Kidney glomerular epithelial cell (primary cell): Measurements from ENCODE around the gene PCDHA10.
"Not testable (repeated sequence)": the region's sequence is repeated elsewhere in the genome, so short reads cannot be mapped to it uniquely, and the experiment has no call there.

Experiments
- DNase-seq: peaks from one replicate; lab custom pipeline; 2025; lab: John Stamatoyannopoulos, UW

Gene PCDHA10, protein sequence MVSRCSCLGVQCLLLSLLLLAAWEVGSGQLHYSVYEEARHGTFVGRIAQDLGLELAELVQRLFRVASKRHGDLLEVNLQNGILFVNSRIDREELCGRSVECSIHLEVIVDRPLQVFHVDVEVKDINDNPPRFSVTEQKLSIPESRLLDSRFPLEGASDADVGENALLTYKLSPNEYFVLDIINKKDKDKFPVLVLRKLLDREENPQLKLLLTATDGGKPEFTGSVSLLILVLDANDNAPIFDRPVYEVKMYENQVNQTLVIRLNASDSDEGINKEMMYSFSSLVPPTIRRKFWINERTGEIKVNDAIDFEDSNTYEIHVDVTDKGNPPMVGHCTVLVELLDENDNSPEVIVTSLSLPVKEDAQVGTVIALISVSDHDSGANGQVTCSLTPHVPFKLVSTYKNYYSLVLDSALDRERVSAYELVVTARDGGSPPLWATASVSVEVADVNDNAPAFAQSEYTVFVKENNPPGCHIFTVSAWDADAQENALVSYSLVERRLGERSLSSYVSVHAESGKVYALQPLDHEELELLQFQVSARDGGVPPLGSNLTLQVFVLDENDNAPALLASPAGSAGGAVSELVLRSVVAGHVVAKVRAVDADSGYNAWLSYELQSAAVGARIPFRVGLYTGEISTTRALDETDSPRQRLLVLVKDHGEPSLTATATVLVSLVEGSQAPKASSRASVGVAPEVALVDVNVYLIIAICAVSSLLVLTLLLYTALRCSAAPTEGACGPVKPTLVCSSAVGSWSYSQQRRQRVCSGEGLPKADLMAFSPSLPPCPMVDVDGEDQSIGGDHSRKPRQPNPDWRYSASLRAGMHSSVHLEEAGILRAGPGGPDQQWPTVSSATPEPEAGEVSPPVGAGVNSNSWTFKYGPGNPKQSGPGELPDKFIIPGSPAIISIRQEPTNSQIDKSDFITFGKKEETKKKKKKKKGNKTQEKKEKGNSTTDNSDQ

GRCh38 chr5:140855772-140856674, at the start of gene PCDHA10:
TSS of gene PCDHA10 (plus strand) at chr5:140855897. CDS start at chr5:140856049, 152 bp downstream.
- peak; percentile 28 for DNase-seq

- DNase-seq: no peak
These were observed 48.6 kb upstream of the PCDHA10 start, which contains the start of gene PCDHA4 for GRCh38 chr5:140806834-140807775. TSS of gene PCDHA4 (plus strand) at chr5:140807068.

DNA sequence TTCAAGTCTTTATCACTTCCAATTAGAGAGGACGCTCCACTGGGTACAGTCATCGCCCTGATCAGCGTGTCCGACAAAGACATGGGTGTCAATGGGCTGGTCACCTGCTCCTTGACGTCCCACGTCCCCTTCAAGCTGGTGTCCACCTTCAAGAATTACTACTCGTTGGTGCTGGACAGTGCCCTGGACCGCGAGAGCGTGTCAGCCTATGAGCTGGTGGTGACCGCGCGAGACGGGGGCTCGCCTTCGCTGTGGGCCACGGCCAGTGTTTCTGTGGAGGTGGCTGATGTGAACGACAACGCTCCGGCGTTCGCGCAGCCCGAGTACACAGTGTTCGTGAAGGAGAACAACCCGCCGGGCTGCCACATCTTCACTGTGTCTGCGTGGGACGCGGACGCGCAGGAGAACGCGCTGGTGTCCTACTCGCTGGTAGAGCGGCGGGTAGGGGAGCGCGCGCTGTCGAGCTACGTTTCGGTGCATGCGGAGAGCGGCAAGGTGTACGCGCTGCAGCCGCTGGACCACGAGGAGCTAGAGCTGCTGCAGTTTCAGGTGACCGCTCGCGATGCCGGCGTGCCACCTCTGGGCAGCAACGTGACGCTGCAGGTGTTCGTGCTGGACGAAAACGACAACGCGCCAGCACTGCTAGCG, 47.3 kb upstream of the PCDHA10 start:
- not testable (repeated sequence) for DNase-seq

DNA sequence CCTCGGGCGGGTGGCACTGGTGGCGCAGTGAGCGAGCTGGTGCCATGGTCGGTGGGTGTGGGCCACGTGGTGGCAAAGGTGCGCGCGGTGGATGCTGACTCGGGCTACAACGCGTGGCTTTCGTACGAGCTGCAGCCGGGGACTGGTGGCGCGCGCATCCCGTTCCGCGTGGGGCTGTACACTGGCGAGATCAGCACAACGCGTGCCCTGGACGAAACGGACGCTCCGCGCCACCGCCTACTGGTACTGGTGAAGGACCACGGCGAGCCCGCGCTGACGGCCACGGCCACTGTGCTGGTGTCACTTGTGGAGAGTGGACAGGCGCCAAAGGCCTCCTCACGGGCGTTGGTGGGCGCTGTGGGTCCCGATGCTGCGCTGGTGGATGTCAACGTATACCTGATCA, 46.8 kb upstream of the PCDHA10 start:
- DNase-seq: no peak

GRCh38 chr5:140821375-140822280, 34.1 kb upstream of the PCDHA10 start, which contains the start of gene PCDHA5:
TSS of gene PCDHA5 (plus strand) at chr5:140821613.
- no peak for DNase-seq

- no peak for DNase-seq
These were observed 33.4 kb upstream of the PCDHA10 start for GRCh38 chr5:140822281-140822629.

- not testable (repeated sequence) for DNase-seq
These were observed 32.7 kb upstream of the PCDHA10 start for GRCh38 chr5:140822969-140823368.

DNA sequence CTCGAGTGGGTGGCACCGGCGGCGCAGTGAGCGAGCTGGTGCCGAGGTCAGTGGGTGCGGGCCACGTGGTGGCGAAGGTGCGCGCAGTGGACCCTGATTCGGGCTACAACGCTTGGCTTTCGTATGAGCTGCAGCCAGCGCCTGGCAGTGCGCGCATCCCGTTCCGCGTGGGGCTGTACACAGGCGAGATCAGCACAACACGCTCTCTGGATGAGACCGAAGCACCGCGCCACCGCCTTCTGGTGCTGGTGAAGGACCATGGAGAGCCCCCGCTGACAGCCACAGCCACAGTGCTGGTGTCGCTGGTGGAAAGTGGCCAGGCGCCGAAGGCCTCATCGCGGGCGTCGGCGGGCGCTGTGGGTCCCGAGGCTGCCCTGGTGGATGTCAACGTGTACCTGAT, 32.2 kb upstream of the PCDHA10 start:
- no peak for DNase-seq

- DNase-seq: no peak
These were observed 27.9 kb upstream of the PCDHA10 start, which contains the start of gene PCDHA6 for GRCh38 chr5:140827704-140828361. TSS of gene PCDHA6 (plus strand) at chr5:140827960. CDS start at chr5:140828092, 132 bp downstream.

DNA sequence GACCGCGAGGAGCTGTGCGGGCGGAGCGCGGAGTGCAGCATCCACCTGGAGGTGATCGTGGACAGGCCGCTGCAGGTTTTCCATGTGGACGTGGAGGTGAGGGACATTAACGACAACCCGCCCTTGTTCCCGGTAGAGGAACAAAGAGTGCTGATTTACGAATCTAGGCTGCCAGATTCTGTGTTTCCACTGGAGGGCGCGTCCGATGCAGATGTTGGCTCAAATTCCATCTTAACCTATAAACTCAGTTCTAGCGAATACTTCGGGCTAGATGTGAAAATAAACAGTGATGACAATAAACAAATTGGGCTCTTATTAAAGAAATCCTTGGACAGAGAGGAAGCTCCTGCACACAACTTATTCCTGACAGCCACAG, 27.3 kb upstream of the PCDHA10 start:
- peak; percentile 7 for DNase-seq

DNA sequence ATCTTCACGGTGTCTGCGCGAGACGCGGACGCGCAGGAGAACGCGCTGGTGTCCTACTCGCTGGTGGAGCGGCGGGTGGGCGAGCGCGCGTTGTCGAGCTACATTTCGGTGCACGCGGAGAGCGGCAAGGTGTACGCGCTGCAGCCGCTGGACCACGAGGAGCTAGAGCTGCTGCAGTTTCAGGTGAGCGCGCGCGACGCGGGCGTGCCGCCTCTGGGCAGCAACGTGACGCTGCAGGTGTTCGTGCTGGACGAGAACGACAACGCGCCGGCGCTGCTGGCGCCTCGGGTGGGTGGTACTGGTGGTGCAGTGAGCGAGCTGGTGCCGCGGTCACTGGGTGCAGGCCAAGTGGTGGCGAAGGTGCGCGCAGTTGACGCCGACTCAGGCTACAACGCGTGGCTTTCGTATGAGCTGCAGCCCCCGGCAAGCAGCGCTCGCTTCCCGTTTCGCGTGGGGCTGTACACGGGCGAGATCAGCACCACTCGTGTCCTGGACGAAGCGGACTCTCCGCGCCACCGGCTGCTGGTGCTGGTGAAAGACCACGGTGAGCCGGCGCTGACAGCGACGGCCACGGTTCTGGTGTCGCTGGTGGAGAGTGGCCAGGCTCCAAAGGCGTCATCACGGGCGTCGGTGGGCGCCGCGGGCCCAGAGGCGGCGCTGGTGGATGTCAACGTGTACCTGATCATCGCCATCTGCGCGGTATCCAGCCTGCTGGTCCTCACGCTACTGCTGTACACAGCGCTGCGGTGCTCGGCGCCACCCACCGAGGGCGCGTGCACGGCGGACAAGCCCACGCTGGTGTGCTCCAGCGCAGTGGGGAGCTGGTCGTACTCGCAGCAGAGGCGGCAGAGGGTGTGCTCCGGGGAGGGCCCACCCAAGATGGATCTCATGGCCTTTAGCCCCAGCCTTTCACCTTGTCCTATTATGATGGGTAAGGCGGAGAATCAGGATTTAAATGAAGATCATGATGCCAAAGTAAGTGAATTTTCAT, 25.9 kb upstream of the PCDHA10 start:
- not testable (repeated sequence) for DNase-seq

DNA sequence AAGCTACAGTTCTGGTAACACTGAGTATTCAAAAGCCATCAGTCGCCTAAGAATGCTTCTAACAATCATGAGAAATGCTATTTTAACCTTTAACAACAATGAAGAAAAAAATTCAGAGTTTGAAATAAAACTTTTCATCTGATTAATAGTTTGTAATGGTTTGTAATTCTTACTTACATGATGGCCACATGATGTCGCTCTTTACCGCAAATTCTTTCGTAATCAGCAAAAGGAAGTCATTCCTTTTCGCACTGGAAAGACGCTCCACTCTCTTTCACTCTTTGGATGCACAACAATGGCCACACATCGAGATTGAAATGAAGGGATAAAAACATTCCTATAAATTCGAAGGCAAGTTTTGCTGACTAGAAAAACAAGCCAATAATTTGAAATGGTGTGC, 21.7 kb upstream of the PCDHA10 start, which contains the start of gene PCDHA7:
Gene PCDHA7, plus strand, starts transcription at position 277 of the 400 bp plus-strand sequence. Its CDS starts 115 bp downstream, at position 392.
- no peak for DNase-seq

- not testable (repeated sequence) for DNase-seq
These were observed 21.2 kb upstream of the PCDHA10 start for GRCh38 chr5:140834439-140835008.

DNA sequence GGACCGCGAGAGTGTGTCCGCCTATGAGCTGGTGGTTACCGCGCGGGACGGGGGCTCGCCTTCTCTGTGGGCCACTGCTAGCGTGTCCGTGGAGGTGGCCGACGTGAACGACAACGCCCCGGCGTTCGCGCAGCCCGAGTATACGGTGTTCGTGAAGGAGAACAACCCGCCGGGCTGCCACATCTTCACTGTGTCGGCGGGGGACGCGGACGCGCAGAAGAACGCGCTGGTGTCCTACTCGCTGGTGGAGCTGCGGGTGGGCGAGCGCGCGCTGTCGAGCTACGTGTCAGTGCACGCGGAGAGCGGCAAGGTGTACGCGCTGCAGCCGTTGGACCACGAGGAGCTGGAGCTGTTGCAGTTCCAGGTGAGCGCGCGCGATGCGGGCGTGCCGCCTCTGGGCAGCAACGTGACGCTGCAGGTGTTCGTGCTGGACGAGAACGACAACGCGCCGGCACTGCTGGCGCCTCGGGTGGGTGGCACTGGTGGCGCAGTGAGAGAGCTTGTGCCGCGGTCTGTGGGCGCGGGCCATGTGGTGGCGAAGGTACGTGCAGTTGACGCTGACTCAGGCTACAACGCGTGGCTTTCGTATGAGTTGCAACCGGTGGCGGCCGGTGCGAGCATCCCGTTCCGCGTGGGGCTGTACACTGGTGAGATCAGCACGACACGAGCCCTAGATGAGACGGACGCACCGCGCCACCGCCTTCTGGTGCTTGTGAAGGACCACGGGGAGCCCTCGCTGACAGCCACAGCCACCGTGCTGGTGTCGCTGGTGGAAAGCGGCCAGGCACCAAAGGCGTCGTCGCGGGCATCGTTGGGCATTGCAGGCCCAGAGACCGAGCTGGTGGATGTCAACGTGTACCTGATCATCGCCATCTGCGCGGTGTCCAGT, 19.8 kb upstream of the PCDHA10 start:
- no peak for DNase-seq
